NCI-H1105 (cell line): ENCODE measurements around the gene SLC7A10.

Experiments used
- DNase-seq: peaks from one replicate; lab custom pipeline; 2025; lab: John Stamatoyannopoulos, UW

SLC7A10 gene

GRCh38 chr19:33225458-33225926, at the start of gene SLC7A10:
SLC7A10 (minus strand) TSS chr19:33225850; CDS start chr19:33225703, 147 bp downstream.
- no peak for DNase-seq

- no peak for DNase-seq
These were observed 49.3 kb upstream of the SLC7A10 start for GRCh38 chr19:33274663-33275558.

DNA sequence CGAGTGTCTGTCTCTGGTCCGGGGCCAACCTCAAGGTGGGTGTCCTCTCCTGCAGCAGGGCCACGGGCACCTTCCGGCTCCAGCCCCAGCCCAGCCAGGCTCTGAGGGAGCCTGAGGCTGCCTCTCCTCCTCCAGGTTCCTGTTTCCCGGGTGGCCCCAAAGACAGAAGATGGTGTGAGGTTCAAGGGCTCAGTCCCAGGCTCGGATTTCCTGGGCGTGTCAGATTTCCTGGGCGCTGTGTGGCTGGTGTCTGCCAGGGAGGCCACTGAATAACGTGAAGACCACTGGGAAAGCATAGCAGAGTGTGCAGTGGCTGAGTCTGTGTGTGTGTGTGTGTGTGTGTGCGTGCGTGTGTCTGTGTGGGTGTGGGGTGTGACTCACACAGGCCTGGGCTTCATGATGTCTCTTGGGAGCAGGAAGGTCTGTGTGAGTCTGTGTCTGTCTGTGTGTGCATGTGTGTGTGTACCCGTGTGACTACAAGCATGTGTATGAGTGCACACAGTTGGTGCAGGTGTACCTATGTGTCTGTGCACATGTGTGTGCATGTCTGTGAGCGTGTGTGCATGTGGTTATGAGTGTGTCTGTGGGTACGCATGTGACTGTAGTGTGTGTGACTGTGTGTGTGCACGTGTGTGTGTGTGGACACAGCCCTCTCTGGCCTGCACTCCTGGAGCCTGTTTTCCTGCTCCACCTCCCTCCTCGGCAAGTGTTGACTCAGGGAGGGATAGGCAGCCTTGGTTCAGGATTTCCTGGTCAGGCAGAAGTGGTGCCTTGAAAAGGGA, 48.4 kb upstream of the SLC7A10 start:
- DNase-seq = no peak

- DNase-seq = no peak
These were observed 47.6 kb upstream of the SLC7A10 start for GRCh38 chr19:33273065-33273736.

- no peak for DNase-seq
These were observed 45.8 kb upstream of the SLC7A10 start for GRCh38 chr19:33271246-33272021.

DNA sequence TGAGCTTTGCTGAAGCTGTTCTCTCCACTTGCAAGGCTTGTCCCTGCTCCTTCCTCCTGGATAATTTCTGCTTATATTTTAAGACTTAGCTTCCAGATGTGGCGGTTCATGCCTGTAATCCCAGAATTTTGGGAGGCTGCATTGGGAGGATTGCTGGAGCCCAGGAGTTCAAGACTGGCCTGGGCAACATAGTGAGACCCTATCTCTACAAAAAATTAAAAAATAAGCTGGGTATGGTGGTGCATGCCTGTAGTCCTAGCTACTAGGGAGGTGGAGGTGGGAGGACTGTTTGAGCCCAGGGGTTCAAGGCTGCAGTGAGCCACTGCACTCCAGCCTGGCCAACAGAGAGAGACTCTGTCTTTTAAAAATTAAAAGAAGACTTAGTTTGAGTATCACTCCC, 45.1 kb upstream of the SLC7A10 start:
- DNase-seq = no peak

GRCh38 chr19:33269016-33269415, 43.4 kb upstream of the SLC7A10 start:
- DNase-seq = no peak

DNA sequence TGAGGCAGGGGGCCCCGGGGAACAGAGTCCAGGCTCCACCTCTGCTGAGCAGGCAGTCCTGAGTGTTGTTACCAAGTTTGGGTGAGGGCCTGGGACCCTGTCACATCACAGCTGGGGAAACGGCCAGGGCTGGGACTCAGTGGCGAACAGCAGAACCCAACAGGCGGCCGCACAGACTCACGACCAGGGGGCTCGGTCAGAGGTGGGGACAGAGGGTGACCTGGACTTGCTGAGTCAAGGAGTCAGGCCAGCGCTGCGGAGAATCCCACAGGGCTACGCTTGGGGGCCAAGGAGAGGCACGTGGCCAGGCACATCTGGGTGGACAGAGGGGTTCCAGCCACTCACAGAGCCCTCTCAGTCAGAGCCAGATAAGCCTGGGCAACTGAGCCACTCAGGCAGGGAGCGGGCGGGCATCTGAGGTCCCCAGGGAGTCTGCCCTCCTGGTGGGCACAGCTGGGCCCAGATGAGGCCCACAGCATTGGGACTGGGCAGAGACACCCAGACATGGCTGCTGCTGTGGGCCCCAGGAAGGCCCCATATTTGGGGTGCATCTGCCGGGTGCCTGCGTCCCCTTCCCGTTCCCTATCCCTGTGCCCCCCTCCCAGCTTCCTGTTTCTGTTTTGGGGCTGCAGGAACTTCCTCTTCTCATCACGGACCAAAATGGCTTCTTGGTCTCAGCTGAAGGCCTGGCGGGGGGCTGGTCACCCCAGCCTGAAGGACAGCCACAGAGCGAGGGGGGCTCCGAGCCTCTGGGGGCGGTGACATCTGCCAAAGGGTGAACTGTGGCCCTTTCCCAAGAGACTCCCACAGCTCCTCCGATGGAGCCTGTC, 42.7 kb upstream of the SLC7A10 start:
- no peak for DNase-seq

- no peak for DNase-seq
These were observed 42.1 kb upstream of the SLC7A10 start for GRCh38 chr19:33267706-33268105.

DNA sequence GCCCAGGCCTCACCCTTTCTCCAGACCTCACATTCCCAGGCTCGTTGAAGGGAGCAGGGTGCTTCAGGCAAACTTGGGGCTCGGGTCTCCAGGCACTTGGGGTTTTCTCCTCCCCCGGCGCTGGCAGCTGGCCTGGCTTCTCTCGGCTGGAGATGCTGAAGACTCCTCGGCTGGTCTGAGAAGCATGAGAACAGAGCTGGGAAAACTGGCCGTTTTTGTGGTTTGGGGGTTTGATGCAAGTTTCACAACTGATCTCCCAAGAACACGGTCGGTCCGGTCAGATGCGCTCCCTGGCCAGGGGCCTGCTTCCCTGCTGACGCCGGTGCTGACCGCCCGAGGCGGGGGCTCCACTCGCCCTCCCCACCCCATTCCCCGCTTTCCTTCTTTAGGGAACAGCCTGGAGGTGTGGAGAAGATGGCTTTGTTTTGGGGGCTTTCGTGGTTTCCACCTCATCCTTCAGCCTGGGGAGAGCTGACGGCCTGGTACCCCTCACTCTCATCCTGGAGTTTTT, 41.4 kb upstream of the SLC7A10 start:
- no peak for DNase-seq

DNA sequence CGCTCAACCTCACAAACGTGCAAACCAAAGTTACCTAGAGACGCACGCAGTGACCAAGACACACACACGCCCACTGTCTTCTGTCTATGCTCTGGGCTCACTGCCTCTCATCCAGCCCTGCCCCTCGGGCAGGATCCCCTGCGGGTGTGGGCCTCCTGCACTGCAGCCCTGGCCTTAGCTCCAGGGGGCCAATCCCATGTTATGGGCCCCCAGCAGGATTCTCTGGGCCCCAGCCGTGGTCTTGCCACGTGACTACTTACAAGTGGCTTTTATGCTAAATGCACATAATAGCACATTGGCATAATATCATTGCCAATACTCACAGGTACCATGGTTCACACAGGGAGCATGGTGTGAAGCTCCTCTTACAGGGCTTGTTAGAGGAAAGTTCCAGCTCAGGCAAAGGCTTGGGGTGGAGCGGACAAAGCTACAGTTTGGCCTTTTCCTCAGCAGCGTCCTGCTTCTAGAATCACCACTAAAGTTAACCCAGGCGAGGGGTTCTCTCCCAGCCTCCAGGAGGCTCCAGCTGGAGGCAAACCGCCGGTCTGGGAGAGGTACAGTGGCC, 39.3 kb upstream of the SLC7A10 start:
- DNase-seq = no peak

- DNase-seq = no peak
These were observed 37.8 kb upstream of the SLC7A10 start for GRCh38 chr19:33263325-33264023.

GRCh38 chr19:33261511-33262189, 36.0 kb upstream of the SLC7A10 start:
- no peak for DNase-seq

- DNase-seq = no peak
These were observed 35.2 kb upstream of the SLC7A10 start for GRCh38 chr19:33260628-33261418.

DNA sequence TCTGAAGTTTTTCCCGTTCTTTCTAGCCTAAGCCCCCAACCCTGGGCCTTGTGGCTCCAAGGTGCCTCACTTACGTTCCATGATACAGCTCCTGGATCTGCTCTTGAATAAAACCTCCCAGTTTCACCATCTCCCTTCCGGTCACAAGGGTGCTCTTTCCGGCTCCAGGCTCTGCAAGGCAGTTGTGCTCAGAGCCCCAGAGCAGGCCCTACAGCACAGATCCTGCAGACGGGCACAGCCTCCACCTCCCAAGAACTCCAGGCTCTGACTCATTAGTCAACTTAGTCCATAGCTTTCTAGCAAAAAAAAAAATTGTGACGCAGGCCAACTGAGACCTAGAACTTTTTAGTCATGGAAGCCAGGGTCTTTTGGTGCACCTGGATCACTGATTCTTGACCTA, 33.9 kb upstream of the SLC7A10 start:
- no peak for DNase-seq

DNA sequence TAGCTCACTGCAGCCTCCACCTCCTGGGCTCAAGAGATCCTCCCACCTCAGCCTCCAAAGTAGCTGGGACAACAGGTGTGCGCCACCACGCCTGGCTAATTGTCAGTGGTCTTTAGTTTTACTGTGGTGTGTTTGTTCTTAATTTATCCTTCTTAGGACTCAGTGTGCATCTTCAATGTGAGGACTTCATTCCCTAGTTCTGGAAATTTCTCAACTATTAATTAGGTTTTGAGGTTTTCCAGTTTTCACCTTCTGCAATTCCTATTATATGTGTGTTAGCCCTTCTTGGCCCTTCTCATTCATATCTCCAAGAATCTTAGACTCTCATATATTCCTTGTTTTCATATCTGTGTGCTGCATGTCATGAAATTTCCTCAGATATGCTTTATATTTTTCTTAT, 32.2 kb upstream of the SLC7A10 start:
- no peak for DNase-seq

- DNase-seq = no peak
These were observed 30.6 kb upstream of the SLC7A10 start for GRCh38 chr19:33256261-33256660.

DNA sequence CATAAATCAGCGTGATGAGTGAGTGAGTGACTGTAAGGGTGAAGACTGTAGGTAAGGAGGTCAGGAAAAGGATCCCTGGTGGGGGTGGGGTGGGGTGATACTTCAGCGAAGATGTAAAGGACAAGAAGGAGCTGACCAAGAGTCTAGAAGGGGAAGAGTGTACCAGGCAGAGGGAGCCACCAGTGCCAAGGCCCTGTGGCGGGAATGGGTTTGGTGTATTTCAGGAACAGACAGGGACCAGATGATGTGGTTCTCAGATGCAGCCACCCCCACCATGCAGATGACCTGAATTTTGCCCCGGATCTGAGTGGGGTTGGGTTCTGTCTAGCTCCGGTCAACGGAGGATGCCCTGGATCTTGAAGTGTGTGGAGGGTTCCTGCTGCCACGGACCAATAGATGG, 30.1 kb upstream of the SLC7A10 start:
- no peak for DNase-seq
